WERI-Rb-1 (cell line): ENCODE measurements around the gene LRP5.
A peak's percentile ranks its signal among the peaks of the same experiment; 100 is the strongest.

Source experiments
- DNase-seq: peaks from one replicate; pipeline ENCODE4 v3.0.0-alpha.2; 2020
- H3K27ac ChIP-seq: fragments of 250-450 bp; sonication (Bioruptor Pico); 2 replicates; pipeline ENCODE4 v1.5.1; 2020; ENCODE audit warnings: mild to moderate bottlenecking, moderate library complexity
- H3K27me3 ChIP-seq: fragments of 250-450 bp; sonication (Bioruptor Pico); 2 replicates; pipeline ENCODE4 v1.5.1; 2021; ENCODE audit warnings: mild to moderate bottlenecking, low read depth, moderate library complexity; ENCODE audit not compliant: insufficient read depth, severe bottlenecking
- H3K36me3 ChIP-seq: fragments of 250-450 bp; sonication (Bioruptor Pico); 2 replicates; pipeline ENCODE4 v1.5.1; 2020; ENCODE audit warnings: mild to moderate bottlenecking, moderate library complexity
- H3K4me3 ChIP-seq: 2 replicates; pipeline ENCODE4 v1.5.1; 2011; ENCODE audit warnings: low read depth, mild to moderate bottlenecking, control low read depth, low read length
- H3K9me3 ChIP-seq: fragments of 250-450 bp; sonication (Bioruptor Pico); 2 replicates; pipeline ENCODE4 v1.5.1; 2021; ENCODE audit warnings: mild to moderate bottlenecking, moderate library complexity; ENCODE audit not compliant: severe bottlenecking
- CTCF ChIP-seq: IDR thresholded peaks from 2 replicates; pipeline ENCODE4 v1.5.1; 2011; ENCODE audit warnings: low read depth, mild to moderate bottlenecking, control low read depth, inconsistent platforms, low read length

Gene LRP5

DNA sequence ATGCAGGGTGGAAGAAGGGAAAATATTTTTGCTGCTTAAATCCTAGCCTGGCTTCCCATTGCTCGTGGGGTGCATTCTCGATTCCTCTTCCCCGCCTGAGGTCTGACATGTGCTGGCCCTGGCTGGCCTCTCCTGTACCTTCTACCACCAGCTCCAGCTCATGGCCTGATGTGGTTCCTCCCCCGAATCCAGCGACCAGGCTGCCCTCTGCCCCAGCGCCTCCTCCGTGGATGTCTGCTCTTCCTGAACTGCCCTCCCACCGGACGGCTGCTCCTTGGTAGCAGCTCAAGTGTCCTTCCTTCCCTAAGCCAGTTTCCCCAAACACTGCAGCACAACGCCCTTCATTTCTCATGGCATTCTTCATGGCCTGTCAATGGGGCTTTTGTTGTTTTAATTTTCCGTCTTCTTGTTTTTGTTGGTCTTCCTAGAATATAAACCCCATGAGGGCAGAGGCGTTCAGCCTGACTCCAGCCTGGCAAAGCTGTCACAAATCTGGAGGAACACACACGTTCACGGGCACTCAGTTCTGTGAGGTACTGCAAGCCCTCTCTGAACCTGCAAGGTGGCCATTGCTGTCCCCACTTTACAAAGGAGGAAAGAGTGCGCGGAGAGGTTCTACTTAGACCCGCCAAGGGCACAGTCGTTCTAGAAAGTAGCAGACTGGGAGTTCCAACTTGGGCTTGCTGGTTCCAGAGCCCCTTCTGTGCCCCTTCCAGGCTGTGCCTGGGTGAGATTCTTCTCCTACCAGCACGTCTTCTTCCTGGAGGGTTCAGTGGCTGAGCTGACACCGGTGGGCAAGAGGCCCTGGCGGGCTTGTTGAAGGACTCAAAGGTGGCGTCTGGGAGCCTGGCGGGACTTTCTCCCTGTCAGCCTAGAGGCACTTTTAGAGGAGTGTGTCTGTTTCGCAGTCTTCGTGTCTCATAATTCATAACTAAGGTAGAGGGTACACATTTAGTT is 953 bp upstream of the LRP5 start:
- Histone ChIP-seq H3K27ac (no peak overlapping the region), H3K4me3 (no peak overlapping the region; the same call in 1 of the 2 replicates), H3K27me3 (no peaks in the 10 kb centered on the region), H3K9me3 (no peaks in the 10 kb centered on the region), H3K36me3 (no peaks in the 10 kb centered on the region)
- no peak for TF ChIP-seq CTCF
- no peak for DNase-seq

DNA sequence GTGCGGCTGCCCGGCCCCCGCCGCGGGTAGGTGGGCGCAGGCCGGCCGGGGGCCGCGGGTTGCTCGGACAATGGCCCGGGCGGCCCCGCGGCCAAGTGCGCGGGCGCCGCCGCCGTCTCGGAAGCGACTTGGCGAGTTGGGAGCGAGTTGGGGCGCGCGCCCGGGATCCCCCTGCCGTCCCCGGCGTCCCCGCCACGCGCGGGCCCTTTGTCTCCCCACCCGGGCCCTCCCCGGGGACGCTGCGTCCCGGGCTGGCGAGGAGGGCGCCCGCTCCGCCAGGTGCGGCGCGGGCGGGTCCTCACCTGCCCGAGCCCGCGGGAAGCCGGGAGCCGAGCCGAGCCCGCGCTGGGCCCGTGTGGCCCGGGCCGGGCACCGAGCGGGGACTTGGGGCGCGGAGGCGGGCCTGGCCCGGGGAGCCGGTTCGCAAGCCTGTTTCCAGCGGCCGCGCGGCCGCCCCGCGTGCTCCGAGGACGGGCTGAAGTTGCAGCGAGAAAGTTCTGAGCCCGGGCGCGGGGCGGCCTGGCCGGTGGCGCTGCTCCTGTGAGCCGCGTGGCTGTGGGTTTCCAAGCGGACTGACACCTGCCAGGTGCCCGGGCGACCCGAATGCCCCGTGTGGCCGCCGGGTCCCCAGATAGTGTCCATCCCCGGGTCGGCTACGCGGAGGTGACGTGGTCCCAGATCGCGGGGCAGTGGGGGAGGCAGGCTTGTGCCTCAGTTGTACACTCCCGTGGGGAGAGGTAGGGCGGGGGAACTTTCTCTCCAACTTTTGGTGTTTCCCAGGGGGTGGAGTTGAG is 586 bp downstream of the LRP5 start:
- peak overlapping the region; percentile 72 for H3K4me3 ChIP-seq
- no peaks in the 10 kb centered on the region for H3K27me3 ChIP-seq
- peak overlapping the region; percentile 11; the same call in 1 of the 2 replicates for H3K27ac ChIP-seq
- no peak for TF ChIP-seq CTCF
- no peak for DNase-seq
- H3K36me3 ChIP-seq = no peaks in the 10 kb centered on the region
- H3K9me3 ChIP-seq = no peaks in the 10 kb centered on the region

DNA sequence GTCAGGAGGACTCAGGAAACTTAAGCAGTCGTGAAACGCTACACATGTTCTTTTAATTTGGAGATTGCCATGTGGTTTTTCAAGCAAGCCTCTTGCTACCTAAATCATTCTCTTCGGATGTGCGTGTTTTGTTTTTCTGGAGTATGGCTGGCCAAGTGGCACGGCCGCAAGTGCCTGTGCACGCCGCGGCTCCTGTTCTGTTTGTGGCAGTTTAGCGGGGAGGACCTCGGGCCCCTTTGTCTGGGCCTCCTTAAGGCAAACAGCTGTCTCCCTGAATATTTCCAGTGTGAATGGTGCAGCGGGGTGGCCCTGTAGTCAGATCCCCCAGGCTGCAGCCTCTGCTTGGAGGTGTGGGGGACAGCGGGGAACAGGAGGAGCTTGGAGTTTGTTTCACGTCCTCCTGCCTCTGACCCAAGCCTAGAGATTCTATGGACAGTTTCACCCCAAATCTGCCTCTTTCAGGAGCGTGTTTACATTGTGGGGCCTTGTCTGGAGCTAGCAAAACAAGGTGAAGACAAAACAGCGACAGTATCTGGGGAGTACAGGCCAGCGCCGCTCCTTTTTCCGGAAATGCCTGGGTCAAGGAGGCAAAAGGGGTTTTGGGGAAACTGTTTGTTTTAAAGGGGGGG is 1.3 kb downstream of the LRP5 start:
- no peak for DNase-seq
- no peaks in the 10 kb centered on the region for H3K36me3 ChIP-seq
- H3K27ac ChIP-seq = no peak overlapping the region
- H3K27me3 ChIP-seq = no peaks in the 10 kb centered on the region
- no peak for TF ChIP-seq CTCF
- H3K4me3 ChIP-seq = peak overlapping the region; percentile 72
- H3K9me3 ChIP-seq = no peaks in the 10 kb centered on the region

DNA sequence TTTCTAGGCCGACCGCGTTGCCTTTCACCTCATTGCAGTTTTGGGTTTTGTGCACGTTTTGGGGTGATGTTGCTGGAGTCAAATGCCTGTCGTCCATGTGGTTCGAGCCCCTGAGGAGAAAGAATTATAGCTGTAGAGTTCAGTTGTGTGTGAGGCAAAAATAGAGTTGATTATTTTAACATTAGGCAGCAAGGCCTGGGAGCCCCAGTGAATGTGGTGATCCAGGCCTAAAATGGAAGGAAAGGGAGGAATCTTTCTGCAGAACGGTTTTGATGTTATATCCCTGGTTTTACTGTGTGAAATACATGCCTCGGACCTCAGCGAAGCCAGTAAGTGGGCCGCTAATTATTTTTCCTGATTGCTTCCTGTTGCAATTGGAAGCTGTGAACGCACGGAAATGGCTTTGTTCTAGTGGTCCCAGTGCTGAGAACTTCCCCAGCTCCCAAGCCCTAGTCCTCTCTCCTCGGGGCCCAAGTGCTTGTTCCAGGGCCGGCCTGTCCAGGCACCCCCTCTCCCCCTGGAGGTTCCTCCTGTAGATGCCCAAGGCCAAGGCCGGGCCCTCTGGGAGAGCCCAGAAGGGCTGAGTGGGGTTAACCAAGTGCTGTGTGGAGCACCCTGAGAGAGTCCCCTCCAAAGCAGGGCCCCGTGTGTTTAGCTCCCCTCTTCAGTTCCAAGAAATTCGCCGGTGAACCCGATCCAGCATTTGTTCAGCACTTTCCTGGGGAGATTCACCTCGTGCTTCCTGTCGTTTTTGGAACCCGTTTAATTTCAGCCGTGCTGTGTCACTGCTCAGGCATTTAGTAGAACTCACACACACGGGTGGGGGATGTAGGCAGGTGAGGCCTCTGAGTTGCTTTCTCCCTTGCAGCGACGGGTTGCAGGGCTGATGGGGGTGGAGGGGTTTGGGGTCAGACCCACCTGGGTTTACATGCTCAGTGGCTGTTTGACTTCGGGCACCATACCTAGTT is 2.1 kb downstream of the LRP5 start:
- no peaks in the 10 kb centered on the region for H3K36me3 ChIP-seq
- H3K9me3 ChIP-seq = no peaks in the 10 kb centered on the region
- DNase-seq = no peak
- no peak for TF ChIP-seq CTCF
- H3K27me3 ChIP-seq = no peaks in the 10 kb centered on the region
- no peak overlapping the region for H3K27ac ChIP-seq
- H3K4me3 ChIP-seq = peak overlapping the region; percentile 72
